GM21515 (cell line): Measurements from ENCODE around the gene CLEC18B.
"Not testable (repeated sequence)": the region's sequence is repeated elsewhere in the genome, so short reads cannot be mapped to it uniquely, and the experiment has no call there.

Experiments
- ATAC-seq: cut with Tn5 transposase; IDR thresholded peaks from one replicate; pipeline ENCODE4 v1.9.1; 2021; ENCODE audit not compliant: unreplicated experiment

The CLEC18B gene

DNA sequence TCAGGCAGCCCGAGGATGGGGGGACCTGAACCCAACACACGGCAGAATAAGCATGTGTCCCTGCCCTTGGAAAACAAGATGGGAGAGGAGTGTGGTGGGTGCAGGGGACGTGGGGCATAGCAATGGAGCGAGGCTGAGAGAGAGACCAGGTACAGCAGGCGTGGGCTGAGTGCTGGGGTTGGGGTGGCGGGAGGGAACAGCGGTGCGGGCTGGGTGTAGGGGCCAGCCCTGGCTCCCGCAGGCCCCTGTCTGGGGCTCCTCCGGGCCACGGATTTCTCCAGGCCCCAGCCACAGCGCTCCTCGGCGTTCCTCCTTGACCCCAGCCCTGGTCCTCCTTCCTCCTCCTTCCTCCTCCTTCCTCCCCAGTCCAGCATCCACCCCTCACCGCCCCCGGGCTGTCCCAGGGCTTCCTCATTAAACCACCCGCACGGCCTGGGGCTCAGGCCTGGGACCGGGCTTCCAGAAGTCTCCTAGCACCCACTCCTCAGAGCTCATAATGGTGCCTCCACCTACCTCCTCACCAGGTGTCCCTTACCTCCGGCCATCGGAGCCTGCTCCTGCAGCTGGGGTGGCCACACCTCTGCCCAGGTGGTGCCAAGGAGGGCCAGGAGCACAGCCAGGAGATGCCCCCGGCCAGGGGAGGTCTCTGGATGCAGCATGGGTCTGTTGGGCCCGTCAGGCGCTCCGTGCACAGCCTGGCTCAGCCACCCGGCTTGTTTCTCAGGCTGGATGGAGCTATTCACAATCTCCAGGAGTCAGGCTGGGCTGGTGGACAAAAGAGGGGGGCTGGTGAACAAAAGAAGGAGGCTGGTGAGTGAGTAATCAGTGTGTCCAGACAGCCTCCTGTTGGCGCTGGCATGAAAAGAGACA lies at the start of gene CLEC18B:
Gene CLEC18B (minus strand): TSS at position 867 of the 870 bp plus-strand sequence. CDS start 208 bp downstream, at position 659.
- not testable (repeated sequence) for ATAC-seq

DNA sequence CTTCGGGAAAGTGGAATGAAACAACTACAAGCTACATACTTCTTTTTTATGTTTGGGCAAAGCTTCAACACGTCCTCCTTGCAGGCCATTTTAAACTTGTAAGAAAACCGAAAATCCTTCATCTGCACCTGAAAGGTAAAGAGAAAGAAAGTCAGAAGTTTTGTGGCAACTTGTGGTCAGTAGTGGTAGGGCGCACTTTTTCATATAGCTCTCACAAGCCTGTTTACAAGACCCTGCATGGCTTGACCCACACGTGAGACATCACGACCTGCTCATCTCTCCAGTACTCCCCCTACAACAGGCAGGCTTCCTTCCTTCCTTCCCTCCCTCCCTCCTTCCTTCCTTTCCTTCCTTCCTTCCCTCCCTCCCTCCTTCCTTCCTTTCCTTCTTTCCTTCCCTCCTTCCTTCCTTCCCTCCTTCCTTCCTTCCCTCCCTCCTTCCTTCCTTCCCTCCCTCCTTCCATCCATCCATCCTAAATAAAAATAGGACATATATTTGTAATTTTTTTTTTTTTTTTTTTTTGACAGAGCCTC lies 48.7 kb upstream of the CLEC18B start:
- no peak for ATAC-seq

DNA sequence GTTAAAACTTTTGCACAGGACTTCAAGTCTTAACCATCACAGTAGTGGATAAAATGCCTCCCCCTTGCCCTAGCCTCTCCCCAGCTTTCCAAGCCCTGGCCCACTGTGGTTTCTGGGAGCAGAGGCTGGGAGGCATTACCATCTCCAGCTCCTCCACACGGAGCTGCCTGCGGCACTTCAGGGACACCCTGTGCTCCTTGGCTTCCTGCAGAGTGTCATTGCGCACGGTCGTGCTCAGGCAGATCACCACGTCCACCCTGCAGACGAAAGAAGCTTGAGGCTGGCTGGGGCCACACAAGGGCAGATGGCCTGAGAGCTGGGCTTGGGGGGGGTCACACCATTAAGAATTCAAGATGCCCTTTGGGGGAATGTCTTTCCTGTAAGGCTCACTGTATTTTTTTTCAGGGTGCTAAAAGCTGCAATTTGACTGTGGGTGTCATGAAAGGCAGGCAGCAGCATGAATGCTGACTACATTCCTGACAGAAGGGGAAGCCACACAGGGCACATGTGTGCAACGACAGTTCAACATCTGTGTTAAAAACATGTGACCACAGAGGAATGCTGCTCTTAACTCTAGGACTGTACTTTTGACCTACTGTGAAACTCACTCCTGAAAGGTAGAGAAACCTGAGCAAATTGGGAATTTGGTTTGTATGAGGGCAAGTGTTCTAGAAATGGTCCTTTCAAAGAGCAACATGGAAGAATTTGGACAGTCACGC lies 47.7 kb upstream of the CLEC18B start:
- no peak for ATAC-seq

DNA sequence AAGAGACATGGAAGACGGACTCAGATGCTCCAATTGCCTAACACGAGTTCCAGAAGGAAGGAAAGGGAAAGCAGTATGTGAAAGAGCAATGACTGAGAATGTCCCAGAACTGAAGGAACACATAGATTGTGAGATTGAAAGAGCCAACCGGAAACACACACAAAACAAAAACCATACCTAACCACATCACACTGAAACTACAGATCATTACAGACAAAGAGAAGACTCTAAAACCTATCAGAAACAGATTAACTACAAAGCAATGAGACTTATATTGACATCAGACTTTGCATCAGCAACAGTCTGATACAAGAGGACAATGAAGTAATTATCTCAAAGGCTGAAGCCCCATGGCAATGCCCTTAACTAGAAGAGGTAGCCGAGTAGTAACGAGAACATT lies 45.6 kb upstream of the CLEC18B start:
- peak; percentile 65 for ATAC-seq

DNA sequence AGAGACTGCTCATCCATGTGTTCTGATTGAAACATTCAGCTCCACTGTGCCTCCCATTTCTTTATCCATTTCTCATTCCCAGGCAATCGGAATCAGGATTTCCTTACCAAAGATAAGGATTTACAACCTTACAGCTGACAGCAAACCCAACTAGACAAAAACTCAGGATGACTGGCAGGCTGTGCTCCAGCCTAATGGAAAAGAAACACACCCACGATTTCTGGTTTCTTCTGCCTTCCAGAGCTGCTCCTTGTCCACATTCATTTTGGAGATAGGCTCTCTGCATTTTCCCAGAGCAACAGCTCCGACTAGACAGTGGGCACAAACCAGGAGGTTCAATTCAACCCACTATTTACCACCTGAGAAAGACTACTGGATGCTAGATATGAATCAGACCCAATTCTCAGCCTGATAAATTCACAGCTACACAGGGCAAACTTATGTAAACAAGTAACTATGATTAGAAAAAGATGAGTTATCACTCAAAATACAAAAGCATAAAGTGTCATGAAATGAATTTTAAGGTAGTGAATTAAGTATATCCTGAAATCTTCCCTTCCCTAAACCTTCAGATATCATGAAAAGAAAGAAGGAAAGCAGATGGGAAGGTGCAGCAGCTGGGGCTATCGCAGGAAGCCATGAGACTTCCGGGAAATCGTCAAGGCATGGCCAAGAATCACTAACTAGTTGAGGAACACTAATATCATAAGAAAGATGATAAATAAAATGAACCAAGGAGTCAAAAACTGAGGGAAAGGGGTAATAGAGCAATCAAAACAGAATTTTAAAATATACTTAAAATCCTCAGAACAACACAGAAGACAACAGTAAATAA lies 44.8 kb upstream of the CLEC18B start:
- no peak for ATAC-seq

DNA sequence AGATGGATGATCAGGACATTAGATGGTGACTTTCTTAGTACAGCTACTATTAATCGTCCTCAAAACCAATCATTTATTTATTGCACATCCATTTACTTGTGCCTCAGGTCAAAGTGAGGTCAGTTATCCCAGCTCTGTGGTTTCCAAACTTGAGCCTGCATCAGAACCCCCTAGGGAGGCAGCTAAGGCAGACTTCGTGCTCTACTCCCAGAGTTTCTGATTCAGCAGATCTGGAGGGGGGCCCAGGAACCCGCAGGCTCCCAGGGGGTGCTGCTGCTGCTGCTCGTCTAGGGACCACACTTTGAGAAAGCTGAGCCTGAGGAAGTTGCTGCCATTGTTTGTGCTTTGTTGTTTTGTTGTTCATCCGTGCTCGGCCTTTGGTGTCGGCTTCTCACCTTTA lies 44.0 kb upstream of the CLEC18B start:
- ATAC-seq, result no peak

DNA sequence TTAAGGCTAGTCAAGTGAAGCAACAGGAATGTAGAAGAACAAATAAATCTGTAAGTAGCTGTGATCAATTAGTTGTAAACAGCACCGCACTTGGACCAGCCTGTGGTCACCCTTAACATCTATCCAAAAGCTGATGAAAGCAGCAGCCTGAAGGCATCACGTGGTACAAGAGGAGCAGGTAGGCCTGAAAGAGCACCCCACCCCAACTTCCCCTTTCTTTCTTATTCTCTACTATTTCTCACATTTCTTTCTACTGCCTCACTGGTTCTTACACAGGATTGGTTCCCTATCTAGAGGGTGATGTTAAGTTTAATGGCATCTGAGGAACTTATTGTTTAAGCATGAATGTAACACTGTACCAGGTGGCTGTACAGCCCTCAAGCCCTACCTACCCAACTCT lies 42.6 kb upstream of the CLEC18B start:
- no peak for ATAC-seq

DNA sequence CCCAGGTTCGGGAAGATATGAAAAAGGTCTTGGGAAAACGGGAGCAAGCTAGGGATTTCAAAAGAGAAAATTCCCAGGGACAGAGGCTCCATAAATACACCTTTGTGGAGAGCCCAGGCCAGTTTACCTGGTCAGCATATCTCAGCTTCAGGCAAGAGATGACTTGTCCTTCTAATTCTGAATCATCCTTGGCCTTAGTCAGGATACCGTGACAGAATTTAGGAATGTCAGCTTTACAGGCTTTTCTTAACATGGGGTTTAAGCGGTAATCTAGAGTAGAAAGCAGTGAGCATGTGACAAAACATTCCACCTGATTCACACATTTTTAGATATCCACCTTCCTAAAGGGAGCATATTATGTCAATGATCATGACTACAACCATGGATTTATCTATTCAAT lies 41.1 kb upstream of the CLEC18B start:
- no peak for ATAC-seq

DNA sequence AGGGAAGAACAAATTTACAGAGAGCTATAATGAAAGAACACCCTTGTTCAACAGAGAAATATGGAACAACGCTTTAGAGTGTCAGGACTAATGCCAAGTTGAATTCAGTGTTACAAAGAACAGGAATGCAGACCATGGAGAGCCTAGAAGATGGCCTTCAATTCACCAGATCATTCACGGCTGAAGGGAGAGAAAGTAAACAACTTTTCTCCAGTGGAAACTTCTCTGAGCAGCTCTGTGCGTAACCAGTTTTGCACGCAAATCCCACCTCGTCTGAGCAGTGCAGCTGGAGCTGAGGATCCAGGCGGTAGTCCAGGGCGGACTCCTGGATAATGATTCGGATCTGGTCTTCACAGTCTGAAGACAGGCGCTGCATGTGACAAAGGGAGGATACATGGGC lies 40.5 kb upstream of the CLEC18B start:
- ATAC-seq, result no peak

DNA sequence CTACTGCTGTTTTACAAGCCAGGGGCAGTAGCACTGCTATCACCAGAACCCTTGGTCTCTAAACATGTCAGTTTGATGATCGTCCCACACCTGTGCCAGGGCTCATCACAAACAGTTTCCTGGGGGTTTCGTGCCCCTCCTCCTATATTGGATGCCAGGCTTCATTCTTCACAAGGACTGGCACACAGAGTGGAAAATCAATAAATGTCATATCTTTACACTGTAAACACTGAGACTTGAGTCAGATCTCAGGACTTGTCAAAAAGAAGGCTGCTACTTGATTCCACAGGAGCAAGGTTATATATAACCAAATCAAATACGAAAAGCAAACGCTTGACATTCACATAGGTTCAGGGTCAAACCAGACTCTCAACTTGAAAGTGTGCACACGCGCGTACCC lies 39.3 kb upstream of the CLEC18B start:
- no peak for ATAC-seq

DNA sequence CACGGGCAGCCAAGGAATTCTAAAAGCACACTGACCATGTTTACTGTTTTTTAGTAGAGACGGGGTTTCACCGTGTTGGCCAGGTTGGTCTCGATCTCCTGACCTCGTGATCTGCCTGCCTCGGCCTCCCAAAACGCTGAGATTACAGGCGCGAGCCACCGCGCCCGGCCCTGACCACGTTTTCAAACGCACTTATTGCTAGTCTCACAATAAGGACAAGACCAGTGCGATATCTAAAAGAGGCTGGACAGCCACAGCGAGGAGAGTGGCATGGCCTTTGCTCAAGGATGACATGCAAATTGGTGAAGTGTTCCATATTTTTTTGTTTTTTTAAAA lies 35.0 kb upstream of the CLEC18B start:
- no peak for ATAC-seq

DNA sequence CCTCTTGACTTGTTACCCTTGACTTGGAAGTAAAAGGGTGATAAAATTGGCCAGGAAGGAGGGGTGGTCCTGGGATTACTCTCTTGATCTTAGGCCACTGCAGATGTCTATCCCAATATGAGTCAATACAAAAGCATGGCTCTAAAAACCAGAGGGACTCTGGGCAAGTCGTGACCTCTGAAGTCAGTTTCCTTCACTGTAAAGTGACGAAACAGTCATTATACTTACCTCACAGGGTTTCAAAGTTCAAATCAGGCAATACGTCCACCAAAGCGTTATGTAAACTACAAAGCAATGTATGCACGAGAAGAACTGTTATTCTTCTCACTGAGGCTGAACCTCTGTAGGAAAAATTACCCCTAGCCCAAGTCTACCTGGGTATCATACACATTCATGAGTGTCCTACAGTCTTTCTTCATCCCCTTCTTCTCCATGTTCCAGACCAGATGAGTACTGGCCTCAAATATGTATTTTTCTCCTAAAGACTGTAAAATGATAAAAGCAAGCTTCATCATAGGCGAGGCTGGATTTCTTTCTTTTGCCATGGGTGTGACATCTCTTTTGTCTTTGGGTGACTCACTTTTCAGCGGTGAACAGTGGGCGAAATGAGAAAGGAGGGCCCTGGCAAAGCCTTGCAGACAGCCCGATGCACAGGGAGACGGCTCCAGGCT lies 34.5 kb upstream of the CLEC18B start:
- ATAC-seq, result no peak

DNA sequence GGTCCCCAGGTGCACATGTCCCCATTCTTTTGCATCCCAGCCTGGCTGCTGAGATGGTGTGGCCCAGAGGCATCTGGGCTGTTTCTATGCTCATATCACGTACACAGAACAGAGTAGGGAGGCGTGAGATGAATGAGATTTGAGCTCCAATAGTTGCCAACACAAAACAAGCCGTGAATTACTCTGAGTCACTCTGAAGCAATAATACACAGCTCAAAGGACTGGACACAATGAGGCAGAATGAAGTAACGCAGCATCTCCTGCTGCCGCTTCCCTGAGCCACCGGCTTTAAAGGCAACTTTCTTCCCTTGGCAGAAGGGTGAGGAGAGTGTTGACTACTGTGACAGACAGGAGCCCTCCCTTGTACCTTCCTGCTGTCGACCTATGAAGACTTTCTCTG lies 33.9 kb upstream of the CLEC18B start:
- no peak for ATAC-seq

DNA sequence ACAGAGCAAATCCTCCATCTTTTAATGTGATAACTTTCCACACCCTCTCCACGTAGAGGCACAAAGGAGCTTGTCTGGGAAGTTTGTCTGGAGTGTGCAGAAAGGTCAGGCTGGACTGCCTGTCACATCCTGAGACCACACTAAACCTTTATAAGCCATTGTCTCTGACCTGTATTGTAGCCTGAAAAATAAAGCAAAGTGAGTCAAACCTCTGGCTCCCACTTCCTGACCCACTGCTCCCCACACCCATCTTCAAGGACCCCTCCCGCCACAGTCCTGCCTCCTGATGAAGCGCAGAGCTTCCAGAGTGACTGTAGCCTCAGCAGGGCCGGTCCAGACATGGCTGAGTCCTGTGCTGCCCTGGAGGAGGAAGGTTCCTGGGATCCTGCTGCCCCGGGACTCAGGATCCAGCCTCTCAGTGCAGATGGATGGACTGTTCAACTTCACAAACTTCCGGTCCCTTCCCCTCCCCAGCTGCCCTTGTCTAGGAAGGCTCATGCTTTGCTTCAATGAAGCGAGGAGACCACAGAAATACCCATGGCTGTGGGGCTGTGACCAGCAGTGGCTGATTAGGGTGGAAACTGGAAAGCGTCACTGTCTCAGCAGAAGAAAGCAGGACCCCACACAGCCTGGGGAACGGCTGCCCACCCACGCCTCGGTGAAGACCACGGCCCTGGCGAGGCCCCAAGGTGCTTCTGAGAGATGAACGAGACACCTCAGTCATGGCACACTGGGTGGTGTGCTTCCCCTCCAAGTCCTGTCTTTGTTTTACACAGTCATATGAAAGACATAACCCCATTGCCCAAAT lies 30.9 kb upstream of the CLEC18B start:
- ATAC-seq, result peak; percentile 74

DNA sequence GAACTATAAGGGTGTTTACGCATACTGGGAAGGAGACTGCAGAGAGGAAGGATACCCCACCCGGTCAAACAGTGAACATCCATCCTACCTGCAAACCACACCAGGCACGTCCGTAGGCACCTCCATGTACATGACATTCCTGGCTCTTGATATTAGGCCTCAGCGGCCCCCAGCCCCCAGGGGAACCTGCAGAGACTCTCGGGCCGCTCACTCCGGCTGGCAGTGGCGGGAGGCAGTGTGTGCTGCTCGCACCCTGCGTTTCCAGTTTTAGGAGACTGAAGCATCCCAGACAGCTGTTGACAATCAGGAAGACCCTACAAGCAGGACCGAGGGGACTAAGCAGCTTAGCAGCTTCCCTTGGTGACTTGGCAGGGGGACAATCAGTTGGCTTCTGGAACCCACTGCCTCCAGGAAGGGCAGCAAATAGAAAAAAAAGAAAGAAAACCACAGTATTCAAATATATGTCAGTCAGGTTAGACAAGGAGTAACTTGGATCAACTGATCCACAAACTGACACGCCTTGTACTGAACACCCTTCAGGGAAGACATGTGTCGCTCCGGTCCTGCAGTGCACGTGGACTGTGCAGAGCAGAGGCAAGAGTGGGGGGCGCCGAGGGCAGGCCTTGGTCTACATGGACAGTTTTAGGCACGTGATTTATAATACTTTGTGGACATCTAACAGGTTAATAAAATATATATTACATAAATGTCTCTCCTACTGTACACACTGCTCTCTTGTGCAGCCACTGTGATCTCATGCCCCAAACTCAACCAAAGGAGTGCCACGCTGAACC lies 29.9 kb upstream of the CLEC18B start:
- no peak for ATAC-seq

DNA sequence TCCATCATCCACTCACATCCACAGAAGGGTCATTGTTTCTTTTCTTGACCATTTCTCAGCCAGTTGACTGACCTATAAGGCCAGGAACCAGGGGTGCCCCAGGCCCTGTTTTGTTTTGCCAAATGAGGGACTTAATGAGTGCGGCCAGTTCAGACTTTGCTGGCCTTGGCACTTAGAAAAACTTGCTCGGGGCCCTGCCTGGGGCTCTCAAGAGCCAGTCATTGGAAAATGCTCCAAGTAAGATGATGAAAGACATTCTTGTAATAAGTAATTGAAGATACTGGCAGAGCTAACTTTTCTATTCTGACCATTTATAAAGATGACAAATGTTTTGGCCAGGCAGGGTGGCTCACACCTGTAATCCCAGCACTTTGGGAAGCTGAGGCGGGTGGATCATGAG lies 29.0 kb upstream of the CLEC18B start:
- no peak for ATAC-seq

DNA sequence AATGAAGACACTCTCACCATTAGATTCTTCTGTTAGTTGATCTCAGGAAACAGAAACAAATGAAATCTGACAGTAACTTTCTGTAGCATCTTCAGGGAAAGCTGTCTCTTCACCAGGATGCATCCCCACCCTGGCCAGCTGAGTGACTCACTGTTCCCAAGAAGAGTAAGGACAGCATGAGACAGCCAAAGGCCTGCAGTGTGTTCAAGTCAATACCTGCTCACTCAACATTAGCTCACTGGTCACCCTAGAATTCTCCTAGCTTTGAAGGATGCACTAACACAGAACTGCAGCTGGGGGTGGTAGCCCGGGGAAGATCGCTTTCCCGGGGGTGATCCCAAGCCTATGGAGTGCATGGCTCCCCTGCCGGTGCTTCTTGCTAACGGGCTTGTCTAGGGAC lies 28.2 kb upstream of the CLEC18B start:
- no peak for ATAC-seq

DNA sequence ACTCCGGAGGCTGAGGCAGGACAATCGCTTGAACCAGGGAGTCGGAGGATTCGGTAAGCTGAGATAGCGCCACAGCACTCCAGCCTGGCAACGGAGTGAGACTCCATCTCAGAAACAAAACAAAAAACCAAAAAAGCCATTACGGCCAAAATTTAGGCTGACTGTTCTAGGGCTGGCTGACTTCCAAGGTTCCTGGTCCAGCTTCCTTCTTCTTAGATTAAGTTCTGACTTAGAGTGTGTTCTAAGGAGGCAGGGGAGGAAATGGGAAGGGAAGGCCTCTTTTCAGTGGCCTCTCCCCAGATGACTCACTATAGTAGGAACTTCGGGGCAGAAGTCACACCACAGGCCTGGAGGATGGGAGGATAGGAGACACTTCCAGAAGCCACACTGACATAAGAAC lies 27.7 kb upstream of the CLEC18B start:
- no peak for ATAC-seq

DNA sequence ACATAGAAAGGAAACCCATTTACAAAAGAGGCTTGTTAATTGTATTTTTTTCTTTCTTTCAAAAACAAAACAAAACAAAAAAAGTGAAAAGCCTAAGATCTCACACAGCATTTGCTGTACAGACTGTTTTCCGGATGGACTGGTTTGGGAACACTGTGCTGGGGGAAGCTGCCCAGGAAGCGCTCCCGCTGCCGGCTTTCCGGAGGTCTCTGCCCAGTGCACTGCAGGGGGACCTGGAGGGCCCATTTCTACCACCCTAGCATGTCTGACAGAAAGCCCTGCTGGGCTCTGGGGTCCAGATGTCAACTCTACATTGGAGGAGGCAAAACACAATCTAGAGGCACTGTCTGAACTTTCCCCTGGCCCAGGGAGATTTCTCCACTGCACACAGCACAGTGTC lies 26.3 kb upstream of the CLEC18B start:
- no peak for ATAC-seq
